ENCODE results near the gene IGSF11.

Gene IGSF11

GRCh38 chr3:118990823-118991560 is 43.7 kb downstream of the IGSF11 start:
- TF ChIP-seq, protein P1, sequence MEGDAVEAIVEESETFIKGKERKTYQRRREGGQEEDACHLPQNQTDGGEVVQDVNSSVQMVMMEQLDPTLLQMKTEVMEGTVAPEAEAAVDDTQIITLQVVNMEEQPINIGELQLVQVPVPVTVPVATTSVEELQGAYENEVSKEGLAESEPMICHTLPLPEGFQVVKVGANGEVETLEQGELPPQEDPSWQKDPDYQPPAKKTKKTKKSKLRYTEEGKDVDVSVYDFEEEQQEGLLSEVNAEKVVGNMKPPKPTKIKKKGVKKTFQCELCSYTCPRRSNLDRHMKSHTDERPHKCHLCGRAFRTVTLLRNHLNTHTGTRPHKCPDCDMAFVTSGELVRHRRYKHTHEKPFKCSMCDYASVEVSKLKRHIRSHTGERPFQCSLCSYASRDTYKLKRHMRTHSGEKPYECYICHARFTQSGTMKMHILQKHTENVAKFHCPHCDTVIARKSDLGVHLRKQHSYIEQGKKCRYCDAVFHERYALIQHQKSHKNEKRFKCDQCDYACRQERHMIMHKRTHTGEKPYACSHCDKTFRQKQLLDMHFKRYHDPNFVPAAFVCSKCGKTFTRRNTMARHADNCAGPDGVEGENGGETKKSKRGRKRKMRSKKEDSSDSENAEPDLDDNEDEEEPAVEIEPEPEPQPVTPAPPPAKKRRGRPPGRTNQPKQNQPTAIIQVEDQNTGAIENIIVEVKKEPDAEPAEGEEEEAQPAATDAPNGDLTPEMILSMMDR (IDR thresholded peaks at IDR 0.05; ENCODE audit: borderline replicate concordance, insufficient read depth, low read depth, low read length) = no peak
- no peak overlapping the region for H3K4me3 ChIP-seq (ENCODE audit: low read depth, low read length)

DNA sequence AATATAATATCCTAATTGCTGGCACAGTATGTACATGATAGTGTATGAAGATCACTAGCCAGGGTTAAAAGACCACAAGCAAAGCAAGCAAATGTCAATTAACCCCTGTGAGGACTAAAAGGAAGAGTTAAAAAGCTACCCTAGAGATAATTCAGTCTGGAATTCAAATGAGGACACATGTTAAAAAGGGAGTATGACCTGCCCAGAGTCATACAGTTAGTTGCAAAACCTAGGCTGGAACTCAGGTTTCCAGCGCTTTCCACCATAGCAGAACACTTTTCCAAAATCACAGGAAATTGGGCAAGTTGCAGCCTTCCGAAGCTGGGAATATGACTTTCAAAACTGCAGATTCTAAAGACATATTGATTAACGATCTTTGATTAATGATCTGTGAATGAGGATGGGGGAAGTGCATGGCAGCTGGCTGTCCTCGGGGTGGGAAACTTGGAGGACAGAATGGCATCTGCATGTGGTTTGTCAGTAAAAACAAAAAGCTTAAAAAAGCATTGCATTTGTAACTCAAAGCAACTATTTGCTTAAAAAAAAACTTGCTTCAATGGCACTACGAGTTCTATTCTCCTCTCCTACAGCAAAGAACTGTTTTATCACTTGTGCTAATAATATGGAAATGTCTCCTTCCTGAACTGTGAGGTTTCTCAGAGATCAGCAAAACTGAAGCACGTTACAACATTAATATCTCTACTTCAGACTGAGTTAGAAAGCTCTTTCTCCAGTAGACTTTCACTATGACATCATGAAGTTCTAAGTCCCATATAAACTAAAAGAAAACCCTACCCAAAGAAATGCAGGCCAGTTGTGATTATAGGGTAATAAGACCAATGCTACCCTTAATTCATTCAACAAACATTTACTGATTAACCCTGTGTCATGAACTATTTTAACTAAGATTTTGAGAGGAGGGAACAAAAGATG is 46.2 kb downstream of the IGSF11 start:
- TF ChIP-seq, protein P1 (IDR thresholded peaks at IDR 0.05; ENCODE audit: borderline replicate concordance, insufficient read depth, low read depth, low read length) = no peak
- H3K4me3 ChIP-seq (ENCODE audit: low read depth, low read length) = no peak overlapping the region

- H3K4me3 ChIP-seq (ENCODE audit: low read depth, low read length) = no peak overlapping the region
- TF ChIP-seq, protein P1 (IDR thresholded peaks at IDR 0.05; ENCODE audit: borderline replicate concordance, insufficient read depth, low read depth, low read length) = no peak
Observed at GRCh38 chr3:118987477-118987876, 47.2 kb downstream of the IGSF11 start.

DNA sequence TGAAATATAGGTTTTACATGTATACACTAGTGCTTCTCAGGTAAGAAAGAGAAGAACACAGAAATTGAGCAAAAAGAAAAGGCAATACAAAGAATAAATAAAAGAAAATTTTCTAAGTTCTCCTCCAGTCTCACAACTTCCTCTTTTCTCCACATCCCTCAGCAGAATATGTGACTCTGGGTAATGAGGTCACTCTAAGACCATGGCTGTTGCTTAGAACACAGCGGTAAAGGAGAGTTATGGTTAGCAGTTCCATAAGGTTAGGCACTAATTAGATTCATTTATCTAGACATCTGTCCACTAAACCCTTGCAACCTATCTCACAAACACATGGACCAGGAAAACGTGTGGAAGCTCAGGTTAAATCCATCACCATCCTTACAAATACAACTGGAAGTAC is 47.9 kb downstream of the IGSF11 start:
- TF ChIP-seq, protein P1 (IDR thresholded peaks at IDR 0.05; ENCODE audit: borderline replicate concordance, insufficient read depth, low read depth, low read length) = no peak
- H3K4me3 ChIP-seq (ENCODE audit: low read depth, low read length) = no peak overlapping the region

- H3K4me3 ChIP-seq (ENCODE audit: low read depth, low read length) = no peak overlapping the region
- TF ChIP-seq, protein P1 (IDR thresholded peaks at IDR 0.05; ENCODE audit: borderline replicate concordance, insufficient read depth, low read depth, low read length) = no peak
Observed at GRCh38 chr3:118984699-118985098, 49.9 kb downstream of the IGSF11 start.

DNA sequence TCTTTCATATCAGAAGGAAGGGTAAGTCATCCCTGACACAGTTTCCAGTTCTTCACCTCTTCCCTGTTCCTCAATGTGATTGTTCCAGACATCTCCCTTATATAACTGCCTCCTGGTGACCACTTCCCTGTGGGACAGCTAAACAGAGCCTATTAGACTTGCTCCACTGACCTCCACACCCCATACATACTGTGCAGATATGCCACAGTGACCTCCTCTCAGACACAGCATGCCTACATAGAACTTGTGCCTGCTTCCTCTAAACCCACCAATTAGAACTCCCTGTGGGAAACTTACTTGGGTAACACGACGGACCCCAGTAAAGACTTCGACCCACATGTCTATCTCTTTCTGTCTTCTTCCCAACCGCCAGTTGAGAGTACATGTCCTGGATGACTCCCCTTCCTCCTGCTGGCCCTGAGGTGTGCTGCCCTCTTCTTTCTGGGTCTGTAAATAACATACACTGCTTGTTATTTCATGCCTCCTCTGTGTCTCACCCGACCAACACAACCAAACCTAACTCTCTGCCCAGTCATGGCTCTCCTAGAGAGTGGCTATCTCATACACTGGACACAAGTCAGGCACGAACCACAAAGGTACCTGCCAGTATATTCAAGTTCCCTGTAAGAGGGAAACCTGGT is 53.0 kb downstream of the IGSF11 start:
- no peak overlapping the region for H3K4me3 ChIP-seq (ENCODE audit: low read depth, low read length)

More for the DNA sequence above, 53.0 kb downstream of the IGSF11 start:
- TF ChIP-seq, protein P1 (IDR thresholded peaks at IDR 0.05; ENCODE audit: borderline replicate concordance, insufficient read depth, low read depth, low read length) = no peak
